Suprapubic skin (tissue), 4 donors: ENCODE measurements around the gene CENPM. TPM values are rescaled to one million over a fixed set of nuclear protein-coding genes. Genes with fewer than 3 reads are reported as not detected.
A peak's percentile ranks its signal among the peaks of the same experiment; 100 is the strongest.

Experiments
- DNase-seq, 2 donors: peaks; one replicate each; pipeline ENCODE4 v3.0.0-alpha.2; 2019; ENCODE audit warnings: low spot score in 2 of 2
- H3K27ac ChIP-seq: fragments of 200-600 bp; sonication (generic); one replicate; pipeline ENCODE4 v1.5.1; 2019
- H3K27me3 ChIP-seq: fragments of 200-600 bp; sonication (generic); one replicate; pipeline ENCODE4 v1.5.1; 2019
- H3K36me3 ChIP-seq: fragments of 200-600 bp; sonication (generic); one replicate; pipeline ENCODE4 v1.5.1; 2019
- H3K4me1 ChIP-seq: fragments of 200-600 bp; sonication (generic); one replicate; pipeline ENCODE4 v1.5.1; 2019
- H3K4me3 ChIP-seq: fragments of 200-600 bp; sonication (generic); one replicate; pipeline ENCODE4 v1.5.1; 2019; ENCODE audit warnings: mild to moderate bottlenecking
- H3K9me3 ChIP-seq: fragments of 200-600 bp; sonication (generic); one replicate; pipeline ENCODE4 v1.5.1; 2019
- EP300 ChIP-seq: sonication (generic); formaldehyde crosslinking; IDR thresholded peaks from one replicate; pipeline ENCODE4 v1.6.1; 2017; ENCODE audit warnings: antibody characterized with exemption
- POLR2A ChIP-seq, 2 donors: fragments of 450-650 bp; IDR thresholded peaks; one replicate each; pipeline ENCODE4 v1.6.1; 2017; ENCODE audit warnings: antibody characterized with exemption in 2 of 2, mild to moderate bottlenecking in 2 of 2, moderate library complexity in 2 of 2
- POLR2AphosphoS5 ChIP-seq, 3 donors: sonication (generic); formaldehyde crosslinking; IDR thresholded peaks; one replicate each; pipeline ENCODE4 v1.6.1; 2017; ENCODE audit warnings: antibody characterized with exemption in 3 of 3
- WGBS: methylation state at CpG from one replicate; pipeline ENCODE4 v1.1.5; 2018; 5-methylcytosine and 5-hydroxymethylcytosine counted together
- total RNA-seq, 4 donors: library from RNA; depleted of rRNA; stranded (reverse); fragments of >200 nt; gene quantifications; one replicate each; pipeline ENCODE4 v1.1.0, GENCODE V29; 2016
- TF ChIP-seq, protein P1 (sequence below), 2 donors: fragments of 200-600 bp in 1 of 2; fragments of 450-650 bp in 1 of 2; sonication (generic) in 1 of 2; IDR thresholded peaks; one replicate each; pipeline ENCODE4 v1.5.1; 2016 to 2019; ENCODE audit warnings: antibody characterized with exemption in 2 of 2, mild to moderate bottlenecking in 1 of 2, moderate library complexity in 1 of 2

The CENPM gene
- total RNA-seq, 4 donors from 2014 or later: 8.8 to 16.5 (median 9.2) TPM

DNA sequence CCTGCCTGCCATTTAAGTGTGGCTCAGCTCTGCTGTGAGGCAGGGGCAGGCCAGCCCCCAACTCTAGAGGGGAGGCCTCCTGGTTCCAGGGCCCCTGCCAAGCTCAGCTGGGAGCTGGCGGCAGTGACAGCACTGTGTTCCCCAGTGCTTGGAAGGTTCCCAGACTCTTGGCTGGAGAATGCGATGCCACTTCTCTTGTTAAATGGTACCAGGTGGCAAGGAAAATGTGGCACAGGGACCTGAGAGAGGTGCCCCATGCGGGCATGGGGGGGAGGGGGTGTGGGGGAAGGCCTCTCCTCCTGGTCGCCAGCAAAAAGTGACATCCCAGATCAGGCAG is 12.0 kb downstream of the CENPM start:
- H3K36me3 ChIP-seq: no peaks in the 10 kb centered on the region
- WGBS: 80% methylated on average over 1 of the region's 4 CpGs
- H3K4me1 ChIP-seq: peaks cover 3% of the 10 kb centered on the region
- DNase-seq: no peak
- no peak overlapping the region for H3K4me3 ChIP-seq
- H3K9me3 ChIP-seq: no peaks in the 10 kb centered on the region
- H3K27me3 ChIP-seq: no peaks in the 10 kb centered on the region
- TF ChIP-seq POLR2A (IDR thresholded peaks at IDR 0.05) (no peak), EP300 (no peak), POLR2AphosphoS5 (IDR thresholded peaks at IDR 0.05) (no peak)
- TF ChIP-seq, protein P1, sequence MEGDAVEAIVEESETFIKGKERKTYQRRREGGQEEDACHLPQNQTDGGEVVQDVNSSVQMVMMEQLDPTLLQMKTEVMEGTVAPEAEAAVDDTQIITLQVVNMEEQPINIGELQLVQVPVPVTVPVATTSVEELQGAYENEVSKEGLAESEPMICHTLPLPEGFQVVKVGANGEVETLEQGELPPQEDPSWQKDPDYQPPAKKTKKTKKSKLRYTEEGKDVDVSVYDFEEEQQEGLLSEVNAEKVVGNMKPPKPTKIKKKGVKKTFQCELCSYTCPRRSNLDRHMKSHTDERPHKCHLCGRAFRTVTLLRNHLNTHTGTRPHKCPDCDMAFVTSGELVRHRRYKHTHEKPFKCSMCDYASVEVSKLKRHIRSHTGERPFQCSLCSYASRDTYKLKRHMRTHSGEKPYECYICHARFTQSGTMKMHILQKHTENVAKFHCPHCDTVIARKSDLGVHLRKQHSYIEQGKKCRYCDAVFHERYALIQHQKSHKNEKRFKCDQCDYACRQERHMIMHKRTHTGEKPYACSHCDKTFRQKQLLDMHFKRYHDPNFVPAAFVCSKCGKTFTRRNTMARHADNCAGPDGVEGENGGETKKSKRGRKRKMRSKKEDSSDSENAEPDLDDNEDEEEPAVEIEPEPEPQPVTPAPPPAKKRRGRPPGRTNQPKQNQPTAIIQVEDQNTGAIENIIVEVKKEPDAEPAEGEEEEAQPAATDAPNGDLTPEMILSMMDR (IDR thresholded peaks at IDR 0.05): no peak
- no peak overlapping the region for H3K27ac ChIP-seq

DNA sequence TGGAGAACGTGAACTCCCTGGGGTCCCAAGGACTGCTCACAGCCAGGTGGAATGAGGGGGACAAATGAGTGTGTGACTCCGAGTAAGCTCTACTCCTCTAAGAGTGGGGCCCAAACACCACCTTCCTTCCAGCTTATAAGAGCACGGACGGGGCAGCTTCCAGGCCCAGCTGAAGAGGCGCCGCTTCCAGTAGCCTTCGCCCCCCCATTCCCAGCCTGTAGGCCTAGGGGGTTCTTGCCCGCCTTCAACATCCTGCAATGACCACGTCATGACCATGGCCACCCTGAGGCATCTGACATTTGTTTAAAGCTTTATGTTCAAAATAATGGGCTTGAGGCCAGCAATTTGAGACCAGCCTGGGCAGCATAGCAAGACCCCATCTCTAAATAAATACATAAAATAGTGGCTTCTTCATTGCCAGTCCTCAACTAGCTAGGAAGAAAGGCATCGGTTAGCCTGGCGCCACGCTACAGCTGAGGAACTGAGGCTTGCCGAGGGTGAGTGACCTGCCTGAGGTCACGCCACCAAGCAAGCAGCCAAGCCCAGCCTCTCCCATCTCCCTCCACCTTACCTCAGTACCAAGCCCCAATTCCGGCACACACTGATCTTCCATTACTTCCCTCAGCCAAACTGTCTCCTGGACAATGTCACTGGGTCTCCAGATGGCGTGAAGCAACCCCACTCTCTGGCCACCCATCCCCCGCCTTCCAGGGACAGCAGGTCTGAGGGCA is 12.5 kb downstream of the CENPM start:
- Histone ChIP-seq H3K9me3 (no peaks in the 10 kb centered on the region), H3K36me3 (no peaks in the 10 kb centered on the region), H3K27me3 (no peaks in the 10 kb centered on the region), H3K4me3 (no peak overlapping the region), H3K4me1 (no peaks in the 10 kb centered on the region), H3K27ac (no peak overlapping the region)
- TF ChIP-seq EP300 (no peak), POLR2A (IDR thresholded peaks at IDR 0.05) (no peak)
- DNase-seq: no peak
- 92% methylated on average over 17 of the region's 17 CpGs for WGBS

- Histone ChIP-seq H3K27ac (no peak overlapping the region), H3K27me3 (no peaks in the 10 kb centered on the region), H3K4me1 (no peaks in the 10 kb centered on the region), H3K36me3 (no peaks in the 10 kb centered on the region), H3K9me3 (no peaks in the 10 kb centered on the region), H3K4me3 (no peak overlapping the region)
- 80% methylated on average over 7 of the region's 16 CpGs for WGBS
- DNase-seq: no peak
- TF ChIP-seq, protein P1 (IDR thresholded peaks at IDR 0.05): no peak
- TF ChIP-seq POLR2AphosphoS5 (IDR thresholded peaks at IDR 0.05) (no peak), POLR2A (IDR thresholded peaks at IDR 0.05) (no peak), EP300 (no peak)
These were observed 13.4 kb downstream of the CENPM start for GRCh38 chr22:41933411-41934177.

- WGBS: 97% methylated on average over 4 of the region's 12 CpGs
- no peaks in the 10 kb centered on the region for H3K9me3 ChIP-seq
- no peaks in the 10 kb centered on the region for H3K4me1 ChIP-seq
- H3K36me3 ChIP-seq: no peaks in the 10 kb centered on the region
- H3K27me3 ChIP-seq: no peaks in the 10 kb centered on the region
- peak in 1 of 2 donors; percentile 49 for DNase-seq
- H3K27ac ChIP-seq: no peak overlapping the region
- H3K4me3 ChIP-seq: no peak overlapping the region
- TF ChIP-seq, protein P1 (IDR thresholded peaks at IDR 0.05): no peak
These were observed 14.6 kb downstream of the CENPM start for GRCh38 chr22:41932353-41932752.

GRCh38 chr22:41931701-41932269 is 15.2 kb downstream of the CENPM start:
- Histone ChIP-seq H3K9me3 (no peaks in the 10 kb centered on the region), H3K4me3 (no peak overlapping the region), H3K36me3 (no peaks in the 10 kb centered on the region), H3K4me1 (peaks cover 1% of the 10 kb centered on the region), H3K27me3 (peaks cover 4% of the 10 kb centered on the region), H3K27ac (no peak overlapping the region)
- no peak for DNase-seq
- 79% methylated on average over 10 of the region's 10 CpGs for WGBS
- TF ChIP-seq EP300 (no peak), POLR2A (IDR thresholded peaks at IDR 0.05) (no peak), POLR2AphosphoS5 (IDR thresholded peaks at IDR 0.05) (no peak)
- TF ChIP-seq, protein P1 (IDR thresholded peaks at IDR 0.05): no peak
